ENCODE results near the gene DGLUCY.
A peak's percentile ranks its signal among the peaks of the same experiment; 100 is the strongest.

DGLUCY gene

GRCh38 chr14:91229743-91230200 is 115.9 kb downstream of the DGLUCY start:
- Mint-ChIP-seq H3K4me1 (peaks cover 80% of the 10 kb centered on the region), H3K36me3 (ENCODE audit: insufficient read depth) (peaks cover 29% of the 10 kb centered on the region), H3K4me3 (peak overlapping the region; percentile 68), H3K27me3 (no peaks in the 10 kb centered on the region), H3K27ac (ENCODE audit: low read depth) (peak overlapping the region; percentile 98), H3K9me3 (no peaks in the 10 kb centered on the region)
- DNase-seq (ENCODE audit: low spot score in 2 of 2) (peak in 1 of 2 donors; percentile 75), ATAC-seq (replicated peaks; ENCODE audit: extremely low read depth, poor library complexity, severe bottlenecking) (peak; percentile 61)

- peak; percentile 20 for ATAC-seq (replicated peaks; ENCODE audit: extremely low read depth, poor library complexity, severe bottlenecking)
- DNase-seq (ENCODE audit: low spot score in 2 of 2), result no peak
- H3K36me3 Mint-ChIP-seq (ENCODE audit: insufficient read depth), result peaks cover 30% of the 10 kb centered on the region
- no peaks in the 10 kb centered on the region for H3K27me3 Mint-ChIP-seq
- no peaks in the 10 kb centered on the region for H3K9me3 Mint-ChIP-seq
- peaks cover 75% of the 10 kb centered on the region for H3K4me1 Mint-ChIP-seq
- peak overlapping the region; percentile 98 for H3K27ac Mint-ChIP-seq (ENCODE audit: low read depth)
- peak overlapping the region; percentile 68 for H3K4me3 Mint-ChIP-seq
Measured at GRCh38 chr14:91230397-91231035, 116.6 kb downstream of the DGLUCY start.

- Mint-ChIP-seq H3K4me1 (peaks cover 66% of the 10 kb centered on the region), H3K27ac (ENCODE audit: low read depth) (peak overlapping the region; percentile 98), H3K27me3 (no peaks in the 10 kb centered on the region), H3K4me3 (peak overlapping the region; percentile 68), H3K36me3 (ENCODE audit: insufficient read depth) (peaks cover 34% of the 10 kb centered on the region), H3K9me3 (no peaks in the 10 kb centered on the region)
- no peak for DNase-seq (ENCODE audit: low spot score in 2 of 2)
- no peak for ATAC-seq (replicated peaks; ENCODE audit: extremely low read depth, poor library complexity, severe bottlenecking)
Measured at GRCh38 chr14:91231446-91231845, 117.6 kb downstream of the DGLUCY start.

- ATAC-seq (replicated peaks; ENCODE audit: extremely low read depth, poor library complexity, severe bottlenecking) (no peak), DNase-seq (ENCODE audit: low spot score in 2 of 2) (no peak)
- Mint-ChIP-seq H3K36me3 (ENCODE audit: insufficient read depth) (peaks cover 35% of the 10 kb centered on the region), H3K9me3 (no peaks in the 10 kb centered on the region), H3K27me3 (no peaks in the 10 kb centered on the region), H3K4me1 (peaks cover 60% of the 10 kb centered on the region), H3K4me3 (peak overlapping the region; percentile 68), H3K27ac (ENCODE audit: low read depth) (peak overlapping the region; percentile 98)
Measured at GRCh38 chr14:91232052-91232451, 118.2 kb downstream of the DGLUCY start.

- Mint-ChIP-seq H3K27ac (ENCODE audit: low read depth) (peak overlapping the region; percentile 98), H3K27me3 (no peaks in the 10 kb centered on the region), H3K4me1 (peaks cover 56% of the 10 kb centered on the region), H3K4me3 (peak overlapping the region; percentile 68), H3K9me3 (no peaks in the 10 kb centered on the region), H3K36me3 (ENCODE audit: insufficient read depth) (peaks cover 37% of the 10 kb centered on the region)
- DNase-seq (ENCODE audit: low spot score in 2 of 2) (no peak), ATAC-seq (replicated peaks; ENCODE audit: extremely low read depth, poor library complexity, severe bottlenecking) (no peak)
Measured at GRCh38 chr14:91232603-91233002, 118.7 kb downstream of the DGLUCY start.

GRCh38 chr14:91233936-91234790 is 120.3 kb downstream of the DGLUCY start:
- ATAC-seq (replicated peaks; ENCODE audit: extremely low read depth, poor library complexity, severe bottlenecking), result no peak
- no peak for DNase-seq (ENCODE audit: low spot score in 2 of 2)
- H3K9me3 Mint-ChIP-seq, result no peaks in the 10 kb centered on the region
- H3K27ac Mint-ChIP-seq (ENCODE audit: low read depth), result peak overlapping the region; percentile 89
- peaks cover 54% of the 10 kb centered on the region for H3K4me1 Mint-ChIP-seq
- no peaks in the 10 kb centered on the region for H3K27me3 Mint-ChIP-seq
- peaks cover 33% of the 10 kb centered on the region for H3K36me3 Mint-ChIP-seq (ENCODE audit: insufficient read depth)
- peak overlapping the region; percentile 28 for H3K4me3 Mint-ChIP-seq

GRCh38 chr14:91234791-91235114 is 120.9 kb downstream of the DGLUCY start:
- Mint-ChIP-seq H3K4me3 (peak overlapping the region; percentile 28), H3K27me3 (no peaks in the 10 kb centered on the region), H3K4me1 (peaks cover 54% of the 10 kb centered on the region), H3K36me3 (ENCODE audit: insufficient read depth) (peaks cover 32% of the 10 kb centered on the region), H3K27ac (ENCODE audit: low read depth) (no peak overlapping the region), H3K9me3 (no peaks in the 10 kb centered on the region)
- ATAC-seq (replicated peaks; ENCODE audit: extremely low read depth, poor library complexity, severe bottlenecking), result no peak
- DNase-seq (ENCODE audit: low spot score in 2 of 2), result no peak

GRCh38 chr14:91235841-91236240 is 122.0 kb downstream of the DGLUCY start:
- Mint-ChIP-seq H3K4me1 (peaks cover 56% of the 10 kb centered on the region), H3K27me3 (no peaks in the 10 kb centered on the region), H3K4me3 (no peak overlapping the region), H3K36me3 (ENCODE audit: insufficient read depth) (peaks cover 29% of the 10 kb centered on the region), H3K9me3 (no peaks in the 10 kb centered on the region), H3K27ac (ENCODE audit: low read depth) (no peak overlapping the region)
- no peak for DNase-seq (ENCODE audit: low spot score in 2 of 2)
- ATAC-seq (replicated peaks; ENCODE audit: extremely low read depth, poor library complexity, severe bottlenecking), result no peak

GRCh38 chr14:91237219-91237618 is 123.3 kb downstream of the DGLUCY start:
- DNase-seq (ENCODE audit: low spot score in 2 of 2) (no peak), ATAC-seq (replicated peaks; ENCODE audit: extremely low read depth, poor library complexity, severe bottlenecking) (no peak)
- Mint-ChIP-seq H3K36me3 (ENCODE audit: insufficient read depth) (peaks cover 38% of the 10 kb centered on the region), H3K27ac (ENCODE audit: low read depth) (no peak overlapping the region), H3K9me3 (no peaks in the 10 kb centered on the region), H3K4me3 (no peak overlapping the region), H3K4me1 (peaks cover 56% of the 10 kb centered on the region), H3K27me3 (no peaks in the 10 kb centered on the region)

- ATAC-seq (replicated peaks; ENCODE audit: extremely low read depth, poor library complexity, severe bottlenecking) (no peak), DNase-seq (ENCODE audit: low spot score in 2 of 2) (no peak)
- Mint-ChIP-seq H3K36me3 (ENCODE audit: insufficient read depth) (peaks cover 36% of the 10 kb centered on the region), H3K9me3 (no peaks in the 10 kb centered on the region), H3K27me3 (no peaks in the 10 kb centered on the region), H3K27ac (ENCODE audit: low read depth) (peak overlapping the region; percentile 74), H3K4me3 (no peak overlapping the region), H3K4me1 (peaks cover 60% of the 10 kb centered on the region)
Measured at GRCh38 chr14:91238085-91238484, 124.2 kb downstream of the DGLUCY start.

GRCh38 chr14:91238661-91239060 is 124.8 kb downstream of the DGLUCY start:
- Mint-ChIP-seq H3K9me3 (no peaks in the 10 kb centered on the region), H3K4me3 (peak overlapping the region; percentile 50), H3K4me1 (peaks cover 65% of the 10 kb centered on the region), H3K27ac (ENCODE audit: low read depth) (peak overlapping the region; percentile 74), H3K36me3 (ENCODE audit: insufficient read depth) (peaks cover 39% of the 10 kb centered on the region), H3K27me3 (no peaks in the 10 kb centered on the region)
- DNase-seq (ENCODE audit: low spot score in 2 of 2), result no peak
- ATAC-seq (replicated peaks; ENCODE audit: extremely low read depth, poor library complexity, severe bottlenecking), result no peak

GRCh38 chr14:91241863-91242262 is 128.0 kb downstream of the DGLUCY start:
- Mint-ChIP-seq H3K36me3 (ENCODE audit: insufficient read depth) (peaks cover 43% of the 10 kb centered on the region), H3K4me3 (peak overlapping the region; percentile 86), H3K9me3 (no peaks in the 10 kb centered on the region), H3K27ac (ENCODE audit: low read depth) (peak overlapping the region; percentile 83), H3K27me3 (no peaks in the 10 kb centered on the region), H3K4me1 (peaks cover 82% of the 10 kb centered on the region)
- DNase-seq (ENCODE audit: low spot score in 2 of 2) (no peak), ATAC-seq (replicated peaks; ENCODE audit: extremely low read depth, poor library complexity, severe bottlenecking) (no peak)

GRCh38 chr14:91242635-91243034 is 128.8 kb downstream of the DGLUCY start:
- H3K27ac Mint-ChIP-seq (ENCODE audit: low read depth), result peak overlapping the region; percentile 83
- peaks cover 86% of the 10 kb centered on the region for H3K4me1 Mint-ChIP-seq
- DNase-seq (ENCODE audit: low spot score in 2 of 2) (no peak), ATAC-seq (replicated peaks; ENCODE audit: extremely low read depth, poor library complexity, severe bottlenecking) (no peak)
- peaks cover 41% of the 10 kb centered on the region for H3K36me3 Mint-ChIP-seq (ENCODE audit: insufficient read depth)
- peaks cover 5% of the 10 kb centered on the region for H3K9me3 Mint-ChIP-seq
- no peaks in the 10 kb centered on the region for H3K27me3 Mint-ChIP-seq
- peak overlapping the region; percentile 86 for H3K4me3 Mint-ChIP-seq

Data from central memory CD8-positive, alpha-beta T cell (primary cell).